GM06990 (cell line): ENCODE measurements around the gene ARHGAP21.
A peak's percentile ranks its signal among the peaks of the same experiment; 100 is the strongest.

Experiments used
- DNase-seq: peaks from one replicate; pipeline ENCODE4 v3.0.0-alpha.2; 2011; ENCODE audit not compliant: insufficient read length; ENCODE audit errors: extremely low read depth
- H3K27me3 ChIP-seq: replicated peaks from 2 replicates; pipeline ENCODE4 v1.6.0; 2011; ENCODE audit warnings: low read length; ENCODE audit not compliant: control insufficient read depth, insufficient read depth
- H3K36me3 ChIP-seq: 2 replicates; pipeline ENCODE4 v1.5.1; 2011; ENCODE audit warnings: low read length; ENCODE audit not compliant: control insufficient read depth, insufficient read depth
- H3K4me3 ChIP-seq: replicated peaks from 2 replicates; pipeline ENCODE4 v1.5.1; 2011; ENCODE audit warnings: low read depth, mild to moderate bottlenecking, control low read depth, low read length
- TF ChIP-seq, protein P1 (sequence below): IDR thresholded peaks from 2 replicates; pipeline ENCODE4 v1.5.1; 2011; ENCODE audit warnings: low read length, control low read depth, mild to moderate bottlenecking, inconsistent platforms; ENCODE audit not compliant: insufficient read depth, poor library complexity, severe bottlenecking

The ARHGAP21 gene

DNA sequence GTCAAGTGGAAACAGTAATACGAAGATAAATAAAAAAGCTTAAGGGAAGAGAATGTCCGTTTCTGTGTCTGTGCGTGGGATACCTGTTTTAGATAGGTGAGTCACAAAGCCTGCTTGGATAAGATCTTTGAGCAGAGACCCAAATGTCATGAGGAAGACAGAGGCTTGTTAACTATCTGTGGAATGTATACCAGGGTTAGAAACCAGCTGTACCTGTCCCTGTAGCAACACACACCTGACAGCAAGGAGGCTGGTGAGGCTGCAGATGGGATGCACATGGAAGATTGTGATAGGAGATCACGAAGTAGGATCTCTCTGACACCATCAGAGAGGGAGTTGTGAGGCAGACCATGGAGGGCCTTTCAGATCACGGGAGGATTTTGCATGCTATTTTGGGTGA is 105.3 kb downstream of the ARHGAP21 start:
- no peak overlapping the region for H3K4me3 ChIP-seq
- no peaks in the 10 kb centered on the region; the same call in none of the 2 replicates for H3K36me3 ChIP-seq
- H3K27me3 ChIP-seq = no peaks in the 10 kb centered on the region
- DNase-seq = no peak
- TF ChIP-seq, protein P1, sequence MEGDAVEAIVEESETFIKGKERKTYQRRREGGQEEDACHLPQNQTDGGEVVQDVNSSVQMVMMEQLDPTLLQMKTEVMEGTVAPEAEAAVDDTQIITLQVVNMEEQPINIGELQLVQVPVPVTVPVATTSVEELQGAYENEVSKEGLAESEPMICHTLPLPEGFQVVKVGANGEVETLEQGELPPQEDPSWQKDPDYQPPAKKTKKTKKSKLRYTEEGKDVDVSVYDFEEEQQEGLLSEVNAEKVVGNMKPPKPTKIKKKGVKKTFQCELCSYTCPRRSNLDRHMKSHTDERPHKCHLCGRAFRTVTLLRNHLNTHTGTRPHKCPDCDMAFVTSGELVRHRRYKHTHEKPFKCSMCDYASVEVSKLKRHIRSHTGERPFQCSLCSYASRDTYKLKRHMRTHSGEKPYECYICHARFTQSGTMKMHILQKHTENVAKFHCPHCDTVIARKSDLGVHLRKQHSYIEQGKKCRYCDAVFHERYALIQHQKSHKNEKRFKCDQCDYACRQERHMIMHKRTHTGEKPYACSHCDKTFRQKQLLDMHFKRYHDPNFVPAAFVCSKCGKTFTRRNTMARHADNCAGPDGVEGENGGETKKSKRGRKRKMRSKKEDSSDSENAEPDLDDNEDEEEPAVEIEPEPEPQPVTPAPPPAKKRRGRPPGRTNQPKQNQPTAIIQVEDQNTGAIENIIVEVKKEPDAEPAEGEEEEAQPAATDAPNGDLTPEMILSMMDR = no peak

DNA sequence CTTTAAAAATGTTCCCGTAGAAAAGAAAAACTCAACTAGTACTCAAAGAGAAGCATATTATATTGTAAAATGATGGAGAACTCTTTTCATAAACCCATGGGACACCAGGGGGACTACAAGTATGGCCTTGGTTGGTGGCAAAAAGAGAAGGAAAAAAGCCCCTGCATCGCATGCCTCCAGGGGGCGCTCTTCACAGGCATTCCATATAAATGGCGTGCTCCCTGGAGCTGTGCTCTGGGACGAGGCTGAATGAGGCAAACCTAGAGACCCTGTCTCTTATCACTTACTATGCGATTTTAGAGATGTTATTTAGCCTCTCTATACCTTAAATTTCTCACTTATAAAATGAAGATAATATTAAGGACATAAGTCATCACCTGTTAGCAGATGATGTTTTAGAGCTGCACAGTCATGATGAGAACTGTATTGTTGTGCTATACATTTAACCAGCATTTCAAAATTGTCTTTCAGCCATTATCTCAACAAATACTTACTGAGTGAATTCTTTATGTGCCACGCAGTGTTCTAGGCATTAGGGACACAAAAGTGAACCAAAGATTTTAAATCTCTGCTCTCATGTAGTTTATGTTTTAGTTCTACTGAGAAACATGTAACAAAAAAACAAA is 105.8 kb downstream of the ARHGAP21 start:
- H3K4me3 ChIP-seq = no peak overlapping the region
- H3K36me3 ChIP-seq = no peaks in the 10 kb centered on the region; the same call in none of the 2 replicates
- DNase-seq = no peak
- TF ChIP-seq, protein P1 = peak; percentile 89
- no peaks in the 10 kb centered on the region for H3K27me3 ChIP-seq

DNA sequence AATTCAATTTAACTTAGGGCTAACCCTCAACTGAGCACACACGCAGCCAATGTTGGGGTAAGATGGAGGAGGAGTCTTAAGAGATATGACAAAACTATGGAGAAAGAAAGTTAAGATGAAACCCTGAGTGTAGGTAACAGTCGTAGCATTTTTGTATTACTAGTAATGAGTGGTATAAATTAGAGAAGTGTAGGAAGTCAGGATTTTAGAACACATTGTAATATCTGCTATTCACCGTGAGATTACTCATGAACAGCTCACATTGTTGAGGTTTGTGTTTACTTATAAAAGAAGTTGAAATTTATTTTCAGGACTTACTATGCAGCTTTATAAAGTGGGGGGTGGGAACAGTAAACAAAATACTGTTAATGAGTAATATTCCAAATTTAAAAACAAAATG is 107.2 kb downstream of the ARHGAP21 start:
- TF ChIP-seq, protein P1 = no peak
- Histone ChIP-seq H3K27me3 (no peaks in the 10 kb centered on the region), H3K4me3 (no peak overlapping the region), H3K36me3 (no peaks in the 10 kb centered on the region; the same call in none of the 2 replicates)
- DNase-seq = no peak

DNA sequence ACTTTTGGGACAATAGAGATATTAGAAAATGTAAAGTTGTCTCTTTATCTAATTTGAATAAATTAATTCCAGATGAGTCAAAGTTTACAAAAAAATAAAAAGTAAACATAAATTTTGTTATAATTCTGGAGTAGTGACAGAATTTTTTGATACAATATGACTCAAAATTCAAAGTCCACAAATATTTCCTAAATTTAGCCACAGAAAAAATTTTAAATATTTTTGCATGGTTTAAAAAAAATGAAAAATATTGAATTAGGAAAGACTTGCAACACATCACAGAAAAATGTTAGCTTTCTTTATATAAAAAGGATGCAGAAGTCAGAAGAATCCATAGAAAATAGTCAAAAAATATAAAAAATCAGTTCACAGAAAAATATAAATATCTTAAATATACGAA is 117.7 kb downstream of the ARHGAP21 start:
- H3K36me3 ChIP-seq = no peaks in the 10 kb centered on the region
- TF ChIP-seq, protein P1 = no peak
- H3K27me3 ChIP-seq = no peaks in the 10 kb centered on the region
- DNase-seq = no peak
- H3K4me3 ChIP-seq = no peak overlapping the region

GRCh38 chr10:24605141-24605540 is 118.5 kb downstream of the ARHGAP21 start:
- TF ChIP-seq, protein P1 = no peak
- no peaks in the 10 kb centered on the region for H3K27me3 ChIP-seq
- H3K4me3 ChIP-seq = no peak overlapping the region
- no peaks in the 10 kb centered on the region for H3K36me3 ChIP-seq
- no peak for DNase-seq

DNA sequence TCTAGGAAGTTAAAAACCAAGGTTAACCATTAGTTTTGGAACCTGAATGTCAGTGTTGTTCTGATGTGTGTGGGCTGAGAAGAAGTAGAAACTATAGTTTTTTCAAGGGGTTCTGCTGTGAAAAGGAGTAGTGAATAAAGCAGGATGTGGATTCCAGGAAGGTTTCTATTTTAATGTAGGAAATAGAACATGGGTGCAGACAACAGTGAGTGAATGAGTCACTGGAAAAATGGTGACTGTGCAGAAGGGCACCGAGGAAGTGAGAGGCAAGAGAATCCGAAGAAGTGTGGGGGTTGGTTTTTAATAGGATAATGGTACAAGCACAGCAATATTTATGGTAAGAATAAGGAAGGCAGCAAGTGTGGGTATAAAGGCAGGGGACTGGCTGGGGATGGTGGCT is 120.4 kb downstream of the ARHGAP21 start:
- TF ChIP-seq, protein P1 = no peak
- H3K36me3 ChIP-seq = no peaks in the 10 kb centered on the region
- DNase-seq = no peak

More for the DNA sequence above, 120.4 kb downstream of the ARHGAP21 start:
- H3K4me3 ChIP-seq = no peak overlapping the region
- no peaks in the 10 kb centered on the region for H3K27me3 ChIP-seq
